ENCODE data around the gene BCDIN3D.

The BCDIN3D gene

DNA sequence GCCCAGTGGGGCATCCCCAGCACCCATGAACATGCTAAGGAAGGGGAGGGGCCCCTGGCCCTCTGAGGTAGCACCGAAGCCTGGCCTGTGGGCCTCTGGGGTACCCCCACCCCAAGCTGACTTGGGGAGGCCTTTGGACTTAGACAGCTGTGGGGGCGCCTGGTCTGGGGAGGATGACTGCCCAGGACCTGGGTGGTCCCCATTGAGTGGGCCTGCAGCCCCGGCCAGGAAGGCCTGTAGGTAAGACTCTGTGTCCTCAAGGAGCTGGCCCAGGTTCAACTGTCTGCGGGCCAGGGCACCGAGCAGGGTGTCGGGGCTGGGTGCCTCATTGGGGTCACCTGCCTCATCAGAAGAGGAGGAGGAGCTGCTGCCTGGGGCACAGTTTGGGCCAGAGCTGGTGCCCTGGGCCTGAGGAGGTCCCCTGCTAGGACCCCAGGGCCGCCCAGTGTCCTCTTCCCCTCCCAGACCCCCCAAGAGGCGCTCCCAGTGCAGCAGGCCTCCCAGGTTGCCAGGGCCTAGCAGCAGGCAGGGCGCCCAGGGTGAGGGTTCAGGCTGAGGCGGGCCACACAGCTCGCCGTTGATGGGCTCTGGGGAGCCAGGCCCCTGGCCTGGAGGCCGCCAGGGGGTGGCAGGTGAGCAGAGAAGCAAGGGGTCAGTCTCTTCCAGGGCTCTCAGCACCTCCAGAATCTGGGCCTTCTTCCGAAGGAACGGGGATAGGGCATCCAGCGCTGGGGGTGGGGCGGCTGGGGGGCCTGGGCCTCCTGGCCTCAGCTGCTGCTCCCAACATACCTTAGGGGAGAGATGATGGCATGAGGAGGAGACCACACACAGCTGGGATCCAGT lies 46.1 kb downstream of the BCDIN3D start:
- no peak for DNase-seq (ENCODE audit: low read depth)

DNA sequence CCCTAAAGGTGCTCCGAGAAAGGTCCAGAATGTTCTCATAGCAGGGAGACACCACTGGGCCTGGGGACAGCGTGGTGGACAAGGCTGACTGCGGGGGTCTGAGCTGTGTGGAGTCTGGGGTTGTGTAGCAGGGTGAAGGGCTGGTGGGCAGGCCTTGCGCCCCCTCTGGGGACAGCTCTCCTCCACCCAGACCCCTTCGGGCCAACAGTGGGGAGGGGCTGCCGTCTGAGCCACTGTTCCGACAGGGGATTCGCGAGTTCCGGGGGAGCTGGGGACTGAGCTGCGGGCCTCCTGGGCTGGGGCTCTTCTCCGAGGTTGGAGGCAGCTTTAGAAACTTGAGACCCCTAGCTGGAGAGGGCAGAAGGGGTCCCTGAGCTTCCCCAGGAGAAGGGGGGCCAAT lies 46.8 kb downstream of the BCDIN3D start:
- no peak for DNase-seq (ENCODE audit: low read depth)

DNA sequence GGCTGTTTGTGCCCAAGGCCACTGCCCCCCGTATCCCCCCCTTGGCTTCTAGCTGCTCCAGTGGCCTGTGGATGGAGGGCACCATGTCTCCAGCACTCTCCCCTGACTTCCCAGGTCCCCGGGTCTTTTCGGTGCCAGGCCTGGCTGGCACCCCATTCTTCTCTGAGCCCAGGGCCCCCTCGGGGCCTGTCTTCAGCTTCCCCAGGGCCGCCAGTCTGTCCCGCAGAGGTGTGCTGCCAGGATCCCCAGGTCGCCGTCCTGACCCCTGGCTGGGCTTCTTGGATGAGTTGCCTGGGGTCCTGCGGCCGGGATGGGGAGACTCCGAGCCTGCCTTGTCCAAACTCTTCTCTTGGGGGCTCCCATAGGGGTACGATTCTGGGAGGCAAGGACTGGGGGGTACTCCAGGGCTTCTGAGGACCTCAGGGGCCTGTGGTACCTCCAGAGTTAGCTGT lies 47.2 kb downstream of the BCDIN3D start:
- DNase-seq (ENCODE audit: low read depth), result no peak

DNA sequence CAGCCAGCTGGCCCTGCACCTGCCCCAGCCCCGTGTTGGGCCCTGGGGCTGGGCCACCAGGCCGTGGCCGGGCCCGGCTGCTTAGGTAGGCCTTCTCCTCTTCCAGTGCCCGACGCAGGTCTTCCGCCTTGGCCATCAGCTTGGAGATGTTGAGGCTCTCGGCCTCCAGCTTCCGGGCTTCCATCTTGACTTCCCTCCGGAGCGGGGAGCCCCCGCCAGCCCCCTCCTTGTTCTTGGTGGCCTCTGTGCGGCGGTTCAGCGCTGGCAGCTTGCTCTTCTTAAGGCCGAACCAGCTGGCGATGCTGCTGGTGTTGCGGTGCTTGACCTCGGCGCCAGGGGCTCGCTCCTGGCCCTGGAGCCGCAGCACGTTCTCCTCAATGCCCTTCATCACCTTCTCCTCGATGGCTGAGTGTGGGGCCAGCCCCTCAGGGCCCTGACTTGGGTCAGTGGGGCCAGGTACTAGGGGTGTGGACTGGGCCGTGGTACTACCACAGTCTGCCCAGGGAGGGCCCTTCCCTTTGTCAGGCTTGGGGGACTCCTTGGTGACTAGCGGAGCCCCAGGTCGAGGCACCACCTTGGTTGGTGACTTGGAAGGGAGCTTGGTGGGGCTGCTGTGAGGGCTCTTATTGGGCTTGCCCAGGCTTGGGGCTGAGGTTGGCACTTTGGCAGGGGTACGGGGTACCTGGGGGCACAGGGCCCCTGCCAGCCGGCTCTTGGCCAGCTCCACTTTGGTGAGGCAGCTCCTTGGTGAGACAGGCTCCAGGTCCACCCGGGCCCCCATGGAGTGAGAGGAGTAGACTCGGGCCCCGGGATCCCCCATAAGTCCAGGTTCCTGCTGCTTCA lies 47.9 kb downstream of the BCDIN3D start:
- no peak for DNase-seq (ENCODE audit: low read depth)

DNA sequence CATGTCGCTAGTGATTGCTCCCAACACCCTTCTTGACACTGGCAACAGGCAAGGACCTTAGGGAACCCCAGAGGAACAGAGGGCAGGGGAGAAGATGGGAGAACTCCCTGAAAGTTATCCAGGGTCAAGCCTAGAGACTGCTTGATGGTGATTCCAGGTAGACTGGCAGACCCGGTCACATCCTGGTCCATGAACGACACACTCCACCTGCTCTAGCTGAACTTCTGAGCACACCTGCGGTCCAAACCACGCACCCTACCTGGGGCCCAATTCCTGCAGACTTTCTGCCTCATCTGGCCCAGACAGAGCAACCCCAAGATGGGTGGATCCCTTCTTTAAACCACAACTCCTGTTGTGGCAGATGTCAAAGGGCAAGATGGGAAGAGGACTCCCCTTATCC lies 48.9 kb downstream of the BCDIN3D start:
- no peak for DNase-seq (ENCODE audit: low read depth)

DNA sequence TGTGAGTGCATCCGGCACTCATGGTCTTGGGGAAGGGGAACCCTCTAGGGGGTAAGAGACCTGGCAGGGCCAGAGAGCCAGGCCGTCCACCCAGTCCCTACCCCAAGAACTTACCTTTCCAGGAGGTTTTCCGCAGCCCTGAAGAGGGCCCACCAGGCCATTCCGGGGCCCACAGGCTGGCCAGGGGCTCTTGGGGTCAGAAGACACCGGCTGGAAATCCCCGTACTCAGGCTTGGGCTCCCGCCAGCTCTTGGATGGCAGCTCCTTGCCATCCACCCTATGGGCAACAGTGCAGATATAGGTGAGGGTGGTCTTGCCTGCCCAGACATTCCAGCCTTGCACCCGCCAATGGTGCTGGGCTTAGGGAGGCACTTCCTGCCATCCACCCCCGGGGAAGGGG lies 49.3 kb downstream of the BCDIN3D start:
- no peak for DNase-seq (ENCODE audit: low read depth)

DNA sequence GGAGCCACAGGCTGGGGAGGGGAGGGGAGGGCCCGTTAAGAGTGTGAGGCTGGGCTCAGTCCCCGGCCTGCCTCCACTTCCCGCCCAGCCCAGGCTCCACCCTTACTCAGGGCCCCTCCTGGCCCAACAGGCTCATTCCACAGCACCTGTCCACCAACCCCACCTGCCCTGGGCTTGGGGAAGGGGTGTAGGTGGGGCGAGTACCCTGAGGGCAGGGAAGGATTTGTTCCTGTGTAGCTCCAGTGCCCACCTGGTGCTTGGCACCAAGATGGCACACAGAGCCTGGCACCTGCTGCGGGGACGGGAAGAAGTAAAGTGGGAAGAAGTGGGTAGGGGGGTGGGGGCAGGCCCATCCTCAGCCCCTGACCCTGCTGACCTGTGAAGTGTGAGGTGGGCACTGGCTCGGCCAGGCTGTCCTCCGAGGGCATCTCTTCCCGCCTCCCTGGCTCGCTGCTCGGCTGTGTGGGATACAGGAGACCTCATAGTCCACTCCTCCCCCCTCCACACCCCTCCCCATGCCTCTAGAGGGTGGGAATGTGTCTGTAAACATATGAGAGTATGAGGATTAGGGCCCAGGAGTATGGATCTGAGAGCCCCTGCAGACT lies 49.8 kb downstream of the BCDIN3D start:
- DNase-seq (ENCODE audit: low read depth), result no peak

DNA sequence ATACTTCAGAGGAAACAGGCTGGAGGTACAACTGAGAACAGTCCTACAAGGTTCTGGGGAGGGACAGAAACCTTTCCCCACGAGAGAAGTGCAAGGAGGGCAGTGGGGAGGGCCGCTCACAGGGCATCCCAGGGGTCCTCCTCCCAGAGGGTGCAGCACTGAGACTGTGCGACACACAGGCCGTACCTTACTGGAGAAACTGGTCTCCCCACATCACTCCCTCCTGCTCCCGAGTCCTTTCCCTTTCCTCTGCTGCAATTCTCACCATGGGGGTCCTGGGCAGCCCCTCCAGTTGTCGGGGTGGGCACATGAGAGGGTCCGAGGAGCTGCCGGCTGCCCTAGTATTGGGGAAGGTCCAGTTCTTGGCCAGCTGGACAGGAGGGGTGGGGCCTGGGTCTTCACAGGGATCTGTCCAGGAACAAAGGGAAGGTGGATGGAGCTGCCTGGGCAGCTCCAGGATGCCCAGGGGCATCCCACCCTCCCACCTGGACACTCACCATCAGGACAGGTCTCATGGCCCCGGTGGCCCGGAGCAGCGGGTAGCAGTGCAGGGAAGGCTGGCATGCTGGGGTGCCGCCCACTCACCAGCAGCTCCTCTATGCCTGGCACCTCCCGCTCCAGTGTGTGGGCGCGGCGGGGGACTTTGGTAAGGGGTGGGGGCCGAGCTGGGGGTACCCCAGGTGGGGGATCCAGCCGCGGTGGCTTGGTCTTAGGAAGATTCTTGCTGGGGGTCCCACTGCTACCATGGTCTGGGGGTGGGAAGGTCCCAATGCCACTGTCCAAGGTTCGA lies 50.5 kb downstream of the BCDIN3D start:
- DNase-seq (ENCODE audit: low read depth), result no peak

DNA sequence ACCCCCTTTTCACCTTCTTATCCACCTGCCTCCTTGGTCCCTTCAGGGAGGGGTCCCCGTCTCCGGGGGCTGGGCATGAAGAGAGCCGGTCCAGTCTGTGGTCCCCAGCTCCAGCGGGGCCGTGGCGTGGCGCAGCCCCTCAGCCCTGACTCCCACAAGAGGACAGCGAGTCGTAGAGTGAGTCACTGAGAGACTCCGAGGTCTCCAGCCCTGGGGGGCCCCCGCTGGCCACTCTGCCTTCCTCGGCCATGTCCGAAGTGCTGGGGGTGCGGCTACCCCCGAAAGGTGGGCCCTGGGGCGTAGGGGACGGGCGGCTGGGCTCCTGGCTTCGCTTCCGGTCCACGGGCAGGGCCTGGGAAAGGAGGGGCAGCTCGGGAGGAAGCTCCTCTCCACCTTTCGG lies 51.2 kb downstream of the BCDIN3D start:
- no peak for DNase-seq (ENCODE audit: low read depth)

DNA sequence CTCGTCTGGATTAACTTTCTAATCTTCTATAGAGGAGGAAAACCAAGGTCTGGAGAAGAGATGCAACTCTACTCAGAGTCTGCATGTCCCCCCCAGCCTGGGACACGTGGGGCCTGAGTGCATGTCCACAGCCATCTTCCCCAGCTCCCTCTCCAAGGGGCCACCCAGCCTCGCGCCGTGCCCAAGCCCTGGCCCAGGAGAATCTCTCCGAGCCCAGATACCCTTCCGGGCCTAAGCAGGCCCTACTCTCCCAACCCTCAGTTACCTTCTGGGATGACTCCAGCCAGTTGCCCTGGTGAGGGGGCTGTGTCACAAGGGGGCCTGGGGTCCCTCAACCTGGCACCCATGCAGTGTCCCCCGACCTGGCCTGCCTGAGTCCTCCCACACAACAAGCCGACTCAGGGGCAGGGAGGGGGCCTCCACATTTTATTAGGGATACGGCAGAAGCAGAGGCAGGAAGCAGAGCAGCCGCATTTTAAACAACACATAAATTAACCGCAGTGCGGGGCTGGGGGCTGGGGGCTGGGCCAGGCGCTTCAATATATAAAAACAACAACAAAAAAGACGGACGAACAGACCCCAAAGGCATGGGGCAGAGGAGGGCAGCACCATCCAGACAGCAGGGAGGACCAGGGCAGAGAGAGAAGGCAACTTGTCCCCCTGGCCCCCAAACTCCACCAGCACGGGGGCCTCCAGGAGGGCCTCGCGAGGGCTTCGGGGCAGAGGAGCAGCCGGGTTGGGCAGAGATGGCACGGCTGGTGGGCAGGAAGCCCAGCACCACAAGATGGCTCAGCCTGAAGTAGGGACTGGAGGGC lies 52.0 kb downstream of the BCDIN3D start:
- DNase-seq (ENCODE audit: low read depth), result no peak

DNA sequence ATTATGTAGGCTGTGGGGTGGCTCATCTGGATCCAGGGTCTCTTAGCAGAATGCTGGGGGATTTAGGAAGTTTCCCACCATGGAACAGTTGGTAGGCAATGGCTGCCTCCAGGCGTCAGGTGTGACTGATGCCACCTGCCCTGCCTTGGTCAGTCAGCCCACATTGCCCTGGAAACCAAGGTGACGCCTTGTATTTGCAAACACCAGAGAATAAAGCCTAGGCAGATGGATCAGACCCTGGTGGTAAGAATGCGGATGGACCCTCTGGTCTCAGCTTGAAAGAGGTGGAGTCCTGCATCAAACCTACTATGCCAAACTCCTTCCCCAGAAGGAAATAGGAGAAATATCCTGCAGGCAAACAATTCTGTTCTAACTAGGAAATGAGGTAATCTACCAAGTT lies 52.9 kb downstream of the BCDIN3D start:
- no peak for DNase-seq (ENCODE audit: low read depth)

DNA sequence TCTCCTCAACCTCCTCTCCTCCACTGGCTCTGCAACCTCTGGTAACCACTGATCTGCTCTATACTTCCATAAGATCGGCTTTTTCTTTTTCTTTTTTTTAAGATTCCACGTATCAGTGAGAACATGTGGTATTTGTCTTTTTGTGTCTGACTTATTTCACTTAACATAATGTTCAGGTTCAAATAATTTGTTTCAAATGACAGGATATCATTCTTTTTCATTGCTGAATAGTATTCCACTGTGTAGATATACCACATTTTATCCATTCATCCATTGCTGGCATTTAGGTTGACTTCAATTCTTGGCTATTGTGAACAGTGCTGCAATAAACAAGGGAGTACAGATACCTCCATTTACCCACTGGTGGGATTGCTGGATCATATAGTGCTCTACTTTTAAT lies 55.2 kb downstream of the BCDIN3D start:
- DNase-seq (ENCODE audit: low read depth), result no peak
